GM21423 (cell line): ENCODE data around the gene USP30.

Experiments used
- ATAC-seq: cut with Tn5 transposase; IDR thresholded peaks from one replicate; pipeline ENCODE4 v1.9.1; 2021; ENCODE audit warnings: mild to moderate bottlenecking, moderate library complexity; ENCODE audit not compliant: unreplicated experiment

USP30 gene

GRCh38 chr12:109121346-109121880 lies 69.0 kb downstream of the USP30 start:
- ATAC-seq, result no peak

DNA sequence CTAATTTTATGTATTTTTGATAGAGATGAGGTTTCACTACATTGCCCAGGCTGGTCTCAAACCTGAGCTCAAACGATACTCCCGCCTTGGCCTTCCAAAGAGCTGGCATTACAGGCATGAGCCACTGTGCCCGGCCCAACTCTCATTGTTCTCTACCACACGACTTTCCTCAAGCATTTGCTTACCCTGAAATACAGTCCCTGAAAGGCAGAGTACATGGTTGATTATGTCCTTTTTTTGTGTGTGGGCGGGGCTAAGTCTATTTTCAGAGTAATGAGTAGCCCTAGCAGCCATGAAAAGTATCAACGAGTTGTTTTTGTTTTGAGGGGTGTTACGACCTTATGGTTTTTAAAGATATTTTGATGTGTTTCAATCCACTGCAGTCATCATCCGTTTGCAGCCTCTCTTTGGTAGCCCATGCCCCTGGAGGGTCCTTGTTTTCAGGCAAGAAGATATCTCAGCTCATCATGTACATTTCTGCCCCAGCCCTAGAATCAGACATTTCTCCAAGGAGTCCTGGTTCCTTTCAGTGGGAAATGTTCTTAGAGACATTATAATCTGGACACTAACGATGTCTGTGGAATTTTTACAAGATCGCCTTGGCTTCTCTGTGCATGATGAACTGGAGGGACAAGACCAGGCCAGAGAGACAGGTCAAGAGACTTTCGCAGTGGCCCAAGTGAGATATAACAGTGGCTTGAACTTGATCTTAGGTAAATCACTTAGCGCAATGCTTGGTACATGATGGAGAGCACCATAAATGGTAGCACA lies 72.7 kb downstream of the USP30 start:
- ATAC-seq, result no peak

GRCh38 chr12:109125791-109126190 lies 73.4 kb downstream of the USP30 start:
- ATAC-seq, result no peak

- no peak for ATAC-seq
Measured at GRCh38 chr12:109126784-109127183, 74.4 kb downstream of the USP30 start.

DNA sequence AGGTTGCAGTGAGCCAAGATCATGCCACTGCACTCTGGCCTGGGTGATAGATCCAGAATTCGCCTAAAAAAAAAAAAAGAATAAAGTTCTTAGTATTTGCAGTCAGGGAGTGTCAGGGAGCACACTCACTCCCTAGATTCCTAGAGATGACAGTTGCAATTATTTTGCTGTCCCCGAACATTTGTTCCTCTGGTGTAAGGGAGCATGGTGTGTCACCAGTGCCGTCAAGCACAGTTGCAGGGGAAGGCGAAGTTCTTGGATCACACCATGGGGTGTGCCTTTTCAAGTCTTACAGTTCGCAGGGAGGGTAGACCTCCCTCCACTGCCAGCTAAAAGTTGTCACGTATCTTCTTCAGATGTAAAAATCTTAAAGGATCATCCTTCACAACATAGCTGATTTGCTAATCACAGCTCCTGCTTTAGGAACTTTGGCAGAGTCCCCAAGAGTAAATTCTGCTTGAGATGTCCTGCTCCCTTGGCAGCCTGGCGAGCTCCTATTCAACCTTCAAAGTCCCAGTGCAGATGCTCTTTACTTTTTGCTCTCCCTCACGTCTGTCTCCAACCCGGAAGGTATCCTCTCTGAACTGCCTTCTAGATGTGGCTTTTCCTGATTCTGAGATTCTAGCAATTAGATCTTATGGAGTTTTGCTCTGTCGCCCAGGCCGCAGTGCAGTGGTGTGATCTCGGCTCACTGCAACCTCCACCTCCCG lies 75.3 kb downstream of the USP30 start:
- no peak for ATAC-seq

DNA sequence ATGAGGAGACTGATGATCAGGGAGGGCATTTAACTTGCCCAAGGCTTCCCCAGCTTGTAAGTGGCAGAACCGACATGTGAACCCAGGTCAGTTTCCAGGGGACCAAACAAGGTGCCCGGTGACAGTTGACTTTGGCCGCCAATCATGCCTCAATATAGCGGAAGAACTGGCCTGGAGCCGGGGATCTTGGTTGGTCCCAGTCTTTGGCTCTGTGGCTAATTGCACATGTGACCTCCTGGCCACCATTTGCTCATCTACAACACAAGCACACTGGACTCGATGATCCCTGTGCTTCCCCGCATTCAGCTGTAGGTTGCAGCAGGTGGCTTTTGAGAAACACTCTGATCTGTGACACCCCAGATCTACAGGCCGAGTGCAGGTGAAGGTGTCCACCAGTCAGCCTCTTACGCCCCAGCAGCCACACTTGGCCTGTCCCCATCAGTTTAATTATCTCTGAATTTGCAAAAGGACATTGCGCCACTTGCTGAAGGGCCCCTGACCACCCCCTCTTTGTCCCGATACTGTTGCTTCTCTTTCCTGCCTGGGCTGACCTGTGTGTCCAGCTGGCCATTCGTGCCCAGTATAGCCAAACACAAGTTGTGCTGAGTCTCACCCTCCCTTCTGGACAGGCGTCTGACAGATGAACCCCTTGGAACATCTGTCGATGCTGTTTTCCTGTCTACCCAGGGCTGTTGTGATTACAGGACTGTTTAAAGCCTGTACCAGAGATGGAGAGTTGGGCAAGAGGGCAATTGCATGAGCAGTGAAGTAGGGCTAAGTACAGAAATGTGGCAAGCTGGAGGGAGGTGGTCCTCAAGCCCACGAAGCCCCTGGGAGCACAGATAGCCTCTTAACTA lies 78.1 kb downstream of the USP30 start:
- no peak for ATAC-seq

DNA sequence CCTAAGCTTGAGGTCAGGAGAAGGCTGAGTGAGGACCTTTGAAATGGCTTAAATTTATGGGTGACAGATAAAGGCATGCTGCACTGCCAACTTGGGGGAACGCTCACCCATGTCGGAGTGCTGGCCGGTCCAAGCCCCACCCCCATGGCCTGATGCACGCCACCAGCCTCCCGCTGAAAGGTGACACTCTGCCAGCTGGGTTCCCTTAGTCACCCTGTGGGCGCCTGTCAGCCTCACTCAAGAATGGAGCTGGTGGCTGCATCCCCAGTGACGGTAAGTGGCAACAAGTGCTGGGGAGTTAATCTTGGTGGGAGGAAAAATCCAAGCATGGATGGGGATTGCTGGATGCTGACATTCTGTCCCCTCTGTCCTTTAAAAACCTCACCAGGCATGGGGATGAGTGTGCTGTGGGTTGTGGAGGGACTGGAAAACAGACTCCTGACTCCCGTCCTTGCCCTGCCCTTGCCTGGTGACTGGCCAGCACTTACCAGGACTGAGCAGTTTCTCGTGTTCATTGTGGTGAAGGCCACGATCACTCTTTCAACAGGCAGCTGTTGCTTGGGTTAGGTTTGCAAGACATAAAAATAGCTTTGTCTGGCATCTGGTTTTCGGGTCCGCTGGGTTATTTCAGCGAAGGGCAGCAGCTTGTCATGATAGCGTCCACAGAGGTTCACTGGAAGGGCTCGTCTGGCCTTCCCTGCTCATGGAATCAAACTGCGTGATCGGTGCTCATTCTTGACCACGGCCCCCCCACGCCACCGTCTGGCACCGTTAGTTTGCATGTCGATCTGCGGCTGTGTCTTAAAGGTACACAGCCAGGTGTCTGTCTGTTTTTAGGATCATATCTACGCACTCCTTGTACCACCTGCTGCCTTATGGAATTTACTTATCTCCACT lies 79.0 kb downstream of the USP30 start:
- ATAC-seq, result no peak

GRCh38 chr12:109134186-109134917 lies 82.0 kb downstream of the USP30 start:
- no peak for ATAC-seq

DNA sequence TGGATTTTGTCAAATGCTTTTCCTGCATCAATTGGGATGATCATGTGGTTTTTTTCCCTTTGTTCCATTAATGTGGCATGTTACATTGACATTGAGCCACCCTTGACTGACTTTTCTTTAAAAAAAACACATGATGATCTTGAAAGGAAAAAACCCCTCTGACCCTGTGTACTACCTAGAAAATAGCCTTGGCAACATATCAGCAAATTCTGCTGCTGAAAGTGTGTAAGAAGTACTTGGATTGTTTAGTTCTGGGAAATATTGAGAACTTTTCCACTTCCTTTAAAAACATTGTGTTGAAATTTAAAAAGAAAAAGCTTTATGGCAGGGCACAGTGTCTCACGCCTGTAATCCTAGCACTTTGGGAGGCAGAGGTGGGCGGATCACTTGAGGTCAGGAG lies 84.7 kb downstream of the USP30 start:
- ATAC-seq, result no peak
